GM12874 (cell line): ENCODE data around the gene FBXL19.

Source experiments
- TF ChIP-seq, protein P1 (sequence below): IDR thresholded peaks from 2 replicates; pipeline ENCODE4 v1.5.1; 2011; ENCODE audit warnings: low read depth, mild to moderate bottlenecking, control low read depth, low read length, moderate library complexity; ENCODE audit not compliant: insufficient read depth

The FBXL19 gene

DNA sequence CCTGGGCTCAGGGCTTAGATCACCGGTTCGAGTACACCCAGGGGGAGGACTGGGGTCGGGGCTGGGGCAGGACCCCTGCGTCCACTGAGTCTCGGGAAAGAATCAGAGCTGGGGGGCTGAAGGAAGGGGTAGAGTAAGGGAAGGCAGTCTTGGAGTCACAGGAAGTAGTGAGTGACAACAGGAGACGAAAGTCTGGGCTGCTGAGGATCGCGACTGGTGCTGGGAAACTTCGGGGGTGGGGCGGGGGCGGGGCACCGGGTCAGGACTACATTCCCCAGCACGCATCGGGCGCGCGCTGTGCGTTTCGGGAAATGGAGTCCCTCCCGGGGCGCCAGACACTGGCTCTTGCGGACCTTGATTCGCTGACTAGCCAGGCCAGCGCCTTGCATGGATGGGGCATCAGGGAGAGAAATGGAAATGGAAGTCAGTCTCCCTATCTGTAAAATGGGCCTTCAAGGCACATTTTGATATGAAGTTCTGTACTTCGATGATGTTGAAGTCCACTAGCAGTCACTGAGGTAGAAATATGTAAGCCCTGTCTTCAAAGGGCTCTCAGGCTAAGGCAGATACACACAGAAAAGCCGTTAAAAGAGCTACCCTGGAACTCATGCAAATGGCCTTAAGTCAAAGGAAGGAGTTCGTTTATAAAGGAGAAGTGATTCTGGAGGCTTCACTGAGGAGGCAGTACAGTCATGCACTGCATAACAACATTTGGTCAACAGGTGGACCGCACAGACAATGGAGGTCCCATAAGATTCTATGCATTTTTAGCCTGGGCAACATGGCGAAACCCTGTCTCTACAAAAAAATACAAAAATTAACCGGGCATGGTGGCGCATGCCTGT is 26.3 kb upstream of the FBXL19 start:
- TF ChIP-seq, protein P1, sequence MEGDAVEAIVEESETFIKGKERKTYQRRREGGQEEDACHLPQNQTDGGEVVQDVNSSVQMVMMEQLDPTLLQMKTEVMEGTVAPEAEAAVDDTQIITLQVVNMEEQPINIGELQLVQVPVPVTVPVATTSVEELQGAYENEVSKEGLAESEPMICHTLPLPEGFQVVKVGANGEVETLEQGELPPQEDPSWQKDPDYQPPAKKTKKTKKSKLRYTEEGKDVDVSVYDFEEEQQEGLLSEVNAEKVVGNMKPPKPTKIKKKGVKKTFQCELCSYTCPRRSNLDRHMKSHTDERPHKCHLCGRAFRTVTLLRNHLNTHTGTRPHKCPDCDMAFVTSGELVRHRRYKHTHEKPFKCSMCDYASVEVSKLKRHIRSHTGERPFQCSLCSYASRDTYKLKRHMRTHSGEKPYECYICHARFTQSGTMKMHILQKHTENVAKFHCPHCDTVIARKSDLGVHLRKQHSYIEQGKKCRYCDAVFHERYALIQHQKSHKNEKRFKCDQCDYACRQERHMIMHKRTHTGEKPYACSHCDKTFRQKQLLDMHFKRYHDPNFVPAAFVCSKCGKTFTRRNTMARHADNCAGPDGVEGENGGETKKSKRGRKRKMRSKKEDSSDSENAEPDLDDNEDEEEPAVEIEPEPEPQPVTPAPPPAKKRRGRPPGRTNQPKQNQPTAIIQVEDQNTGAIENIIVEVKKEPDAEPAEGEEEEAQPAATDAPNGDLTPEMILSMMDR, result no peak

DNA sequence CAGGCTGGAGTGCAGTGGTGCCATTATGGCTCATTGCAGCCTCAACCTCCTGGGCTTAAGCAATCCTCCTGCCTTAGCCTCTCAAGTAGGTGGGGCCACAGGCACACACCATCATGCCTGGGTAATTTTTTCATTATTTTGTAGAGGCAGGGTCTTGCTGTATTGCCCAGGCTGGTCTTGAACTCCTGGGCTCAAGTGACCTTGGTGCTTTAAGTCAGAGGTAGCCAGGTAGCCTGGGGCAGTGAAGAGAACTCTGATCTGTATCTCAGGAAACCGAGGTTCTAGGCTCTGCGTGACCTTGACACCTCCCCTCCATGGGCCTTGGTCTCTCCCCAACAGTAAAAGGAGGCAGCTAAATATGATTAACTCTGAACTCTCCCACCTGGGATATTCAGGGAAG is 23.6 kb upstream of the FBXL19 start:
- TF ChIP-seq, protein P1, result no peak

DNA sequence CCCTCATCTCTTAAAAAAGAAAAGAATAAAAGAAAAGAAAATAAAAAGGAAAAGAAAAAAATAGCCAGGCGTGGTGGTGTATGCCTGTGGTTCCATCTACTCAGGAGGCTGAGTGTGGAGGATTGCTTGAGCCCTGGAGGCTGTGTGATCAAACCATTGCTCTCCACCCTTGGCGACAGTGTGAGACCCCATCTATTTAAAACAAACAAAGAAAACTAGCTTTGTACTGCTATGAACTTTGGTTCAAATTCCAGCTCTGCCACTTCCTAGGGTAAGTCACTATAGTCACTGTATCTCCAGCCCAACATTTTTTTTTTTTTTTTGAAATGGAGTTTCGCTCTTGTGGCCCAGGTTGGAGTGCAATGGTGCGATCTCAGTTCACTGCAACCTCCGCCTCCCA is 22.8 kb upstream of the FBXL19 start:
- TF ChIP-seq, protein P1, result no peak

DNA sequence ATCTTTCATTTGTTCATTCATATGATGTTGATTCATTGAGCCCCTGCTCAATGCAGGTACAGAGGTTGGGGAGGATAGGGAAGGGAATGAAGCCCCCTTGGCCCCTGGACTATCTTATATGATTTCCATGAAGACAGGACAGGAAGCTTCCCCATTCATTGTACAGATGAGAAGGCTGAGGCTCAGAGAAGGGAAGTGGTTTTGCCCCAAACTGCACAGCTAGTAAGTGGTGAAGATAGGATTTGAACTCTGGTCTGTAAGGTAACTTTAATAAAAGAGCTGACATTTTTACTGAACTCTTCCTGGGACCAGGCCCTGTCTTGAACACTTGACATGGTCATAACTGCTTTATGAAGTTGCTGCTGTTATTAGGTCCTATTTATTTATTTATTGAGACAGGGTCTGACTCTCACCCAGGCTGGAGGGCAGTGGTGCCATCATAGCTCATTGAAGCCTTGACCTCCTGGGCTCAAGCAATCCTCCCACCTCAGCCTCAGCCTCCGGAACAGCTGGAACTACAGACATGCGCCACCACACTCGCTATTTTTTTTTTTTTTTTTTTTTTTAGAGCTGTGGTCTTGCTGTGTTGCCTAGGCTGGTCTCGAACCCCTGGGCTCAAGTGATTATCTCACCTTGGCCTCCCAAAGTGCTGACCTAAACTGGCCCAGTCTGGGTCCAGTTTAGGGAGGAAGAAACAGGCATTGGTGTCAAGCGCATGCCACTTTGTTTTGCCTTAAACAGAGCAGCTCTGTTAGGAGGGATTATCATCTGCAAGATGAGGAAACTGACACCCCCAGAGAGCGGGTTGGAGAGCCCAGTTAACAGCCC is 22.0 kb upstream of the FBXL19 start:
- TF ChIP-seq, protein P1, result no peak

DNA sequence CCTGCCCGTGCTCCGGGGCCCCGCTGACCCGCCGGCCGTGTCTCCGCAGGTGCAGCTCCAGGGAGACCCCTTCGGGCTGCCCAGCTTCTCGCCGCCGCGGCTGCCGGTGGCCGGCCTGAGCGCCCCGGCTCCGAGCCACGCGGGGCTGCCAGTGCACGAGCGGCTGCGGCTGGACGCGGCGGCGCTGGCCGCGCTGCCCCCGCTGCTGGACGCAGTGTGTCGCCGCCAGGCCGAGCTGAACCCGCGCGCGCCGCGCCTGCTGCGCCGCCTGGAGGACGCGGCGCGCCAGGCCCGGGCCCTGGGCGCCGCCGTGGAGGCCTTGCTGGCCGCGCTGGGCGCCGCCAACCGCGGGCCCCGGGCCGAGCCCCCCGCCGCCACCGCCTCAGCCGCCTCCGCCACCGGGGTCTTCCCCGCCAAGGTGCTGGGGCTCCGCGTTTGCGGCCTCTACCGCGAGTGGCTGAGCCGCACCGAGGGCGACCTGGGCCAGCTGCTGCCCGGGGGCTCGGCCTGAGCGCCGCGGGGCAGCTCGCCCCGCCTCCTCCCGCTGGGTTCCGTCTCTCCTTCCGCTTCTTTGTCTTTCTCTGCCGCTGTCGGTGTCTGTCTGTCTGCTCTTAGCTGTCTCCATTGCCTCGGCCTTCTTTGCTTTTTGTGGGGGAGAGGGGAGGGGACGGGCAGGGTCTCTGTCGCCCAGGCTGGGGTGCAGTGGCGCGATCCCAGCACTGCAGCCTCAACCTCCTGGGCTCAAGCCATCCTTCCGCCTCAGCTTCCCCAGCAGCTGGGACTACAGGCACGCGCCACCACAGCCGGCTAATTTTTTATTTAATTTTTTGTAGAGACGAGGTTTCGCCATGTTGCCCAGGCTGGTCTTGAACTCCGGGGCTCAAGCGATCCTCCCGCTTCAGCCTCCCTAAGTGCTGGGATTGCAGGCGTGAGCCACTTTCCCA is 21.1 kb upstream of the FBXL19 start:
- TF ChIP-seq, protein P1, result peak; percentile 55

DNA sequence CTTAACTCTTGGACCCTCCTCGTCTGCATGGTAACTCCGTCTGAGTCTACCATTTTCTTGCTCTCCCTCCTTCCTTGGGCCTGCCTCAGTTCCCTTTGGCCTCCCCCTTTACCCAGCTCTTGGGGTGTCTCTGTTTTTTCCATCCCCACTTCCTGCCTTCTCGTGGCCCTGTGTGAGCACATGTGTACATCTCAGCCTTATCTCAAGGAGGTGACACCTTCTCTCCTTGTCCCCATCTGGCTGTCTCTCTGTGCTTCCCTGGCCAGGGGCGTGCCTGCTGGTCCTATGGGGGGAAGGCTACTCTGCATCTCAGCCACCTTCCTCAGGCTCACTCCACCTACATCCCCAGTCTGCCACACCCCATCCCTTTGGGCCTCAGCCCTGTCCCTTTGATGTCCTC is 20.4 kb upstream of the FBXL19 start:
- TF ChIP-seq, protein P1, result no peak
